ENCODE data around the gene FIBCD1.

DNA sequence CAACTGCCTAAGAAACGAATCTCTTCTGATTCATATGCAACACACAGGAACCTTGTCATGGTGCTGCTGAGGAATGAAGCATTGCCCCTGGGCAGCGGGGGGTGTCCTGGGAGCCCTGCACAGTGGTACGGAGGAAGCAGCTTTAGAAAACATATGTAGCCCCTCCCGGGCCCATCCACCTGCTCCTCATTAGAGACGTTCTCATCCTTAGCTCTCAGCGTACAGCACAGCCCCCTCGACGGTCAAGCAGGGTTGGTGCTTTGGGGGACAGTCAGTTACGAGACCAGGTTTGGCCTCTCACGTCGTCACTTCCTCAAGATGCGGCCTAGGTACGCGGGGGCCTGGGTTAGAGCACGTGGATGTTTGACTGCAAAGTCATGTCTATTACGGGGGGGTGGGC is 41.5 kb upstream of the FIBCD1 start:
- no peak for TF ChIP-seq CTCF (IDR thresholded peaks at IDR 0.05; ENCODE audit: insufficient read depth, low read length)
- no peak for TF ChIP-seq POLR2AphosphoS5 (IDR thresholded peaks at IDR 0.05; ENCODE audit: low read depth)
- TF ChIP-seq SPI1 (IDR thresholded peaks at IDR 0.05; ENCODE audit: borderline replicate concordance, low read depth): no peak
